GM19099 (cell line): ENCODE data around the gene UBE2J2.

ENCODE experiments used
- POLR2A ChIP-seq: IDR thresholded peaks from 3 replicates; pipeline ENCODE4 v1.6.1; 2011; ENCODE audit warnings: low read depth; ENCODE audit not compliant: insufficient read length; ENCODE audit errors: extremely low read depth

Gene UBE2J2

GRCh38 chr1:1246577-1247340 is 26.9 kb downstream of the UBE2J2 start, which contains the start of gene C1QTNF12:
Gene C1QTNF12, minus strand, starts transcription at chr1:1246722. Its CDS starts 32 bp downstream, at chr1:1246690.
- no peak for TF ChIP-seq POLR2A

DNA sequence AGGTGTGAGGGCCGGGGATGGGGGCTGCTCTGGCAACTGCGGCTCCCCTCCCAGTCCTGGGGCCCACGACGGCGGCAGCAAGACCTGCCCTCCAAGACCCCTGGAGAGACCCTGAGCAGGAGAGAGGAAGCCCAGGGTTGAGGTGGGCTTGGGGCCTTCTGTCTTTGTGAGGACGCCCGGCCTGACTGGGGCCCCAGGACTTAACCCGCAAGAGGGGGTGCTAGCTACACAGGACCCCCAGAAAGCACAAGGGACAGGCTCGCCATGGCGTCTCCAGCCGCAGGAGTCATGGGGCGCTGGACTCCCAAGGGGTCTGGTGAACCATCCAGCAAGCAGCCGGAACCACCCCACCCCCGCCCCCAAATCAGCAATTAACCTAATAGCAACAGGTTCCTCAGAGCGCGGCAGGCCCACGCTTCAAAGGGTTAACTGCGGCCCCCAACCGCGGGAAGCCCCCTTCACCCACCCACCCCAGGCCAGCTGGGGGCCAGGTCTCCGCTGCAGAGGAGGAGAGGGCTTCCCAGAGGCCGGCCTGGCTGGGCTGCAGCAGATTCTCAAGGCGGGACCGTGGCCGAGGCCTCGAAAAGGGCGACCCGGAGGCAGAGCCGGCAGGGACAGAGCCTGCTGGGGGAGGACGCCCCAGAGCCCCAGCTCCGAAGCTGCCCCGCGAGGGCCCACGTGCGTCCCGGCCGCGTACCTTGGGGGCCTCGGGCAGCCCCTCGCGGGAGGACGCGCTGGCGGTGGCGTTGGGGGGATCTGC is 27.7 kb downstream of the UBE2J2 start:
- TF ChIP-seq POLR2A, result no peak

GRCh38 chr1:1245178-1245816 is 28.4 kb downstream of the UBE2J2 start:
- TF ChIP-seq POLR2A, result no peak

GRCh38 chr1:1244192-1244811 is 29.4 kb downstream of the UBE2J2 start:
- TF ChIP-seq POLR2A, result no peak

DNA sequence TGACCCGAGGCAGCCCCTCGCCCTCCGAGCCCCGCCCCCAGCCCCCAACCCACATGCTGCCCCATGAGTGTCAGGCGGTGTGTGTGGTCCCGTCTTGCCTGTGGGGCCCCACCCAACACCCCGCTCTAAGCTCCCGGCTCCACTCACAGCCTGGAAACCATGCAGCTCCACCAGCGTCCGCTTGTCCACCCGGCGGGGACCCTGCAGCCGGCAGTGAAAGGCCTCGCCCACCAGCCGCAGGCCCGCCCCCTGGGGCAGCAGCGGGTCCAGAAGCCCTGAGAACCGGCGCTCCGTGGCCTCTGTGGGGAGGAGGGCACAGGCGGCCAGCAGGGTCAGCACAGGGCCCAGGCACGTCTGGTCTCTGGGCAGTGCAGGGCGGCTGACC is 29.9 kb downstream of the UBE2J2 start:
- no peak for TF ChIP-seq POLR2A

DNA sequence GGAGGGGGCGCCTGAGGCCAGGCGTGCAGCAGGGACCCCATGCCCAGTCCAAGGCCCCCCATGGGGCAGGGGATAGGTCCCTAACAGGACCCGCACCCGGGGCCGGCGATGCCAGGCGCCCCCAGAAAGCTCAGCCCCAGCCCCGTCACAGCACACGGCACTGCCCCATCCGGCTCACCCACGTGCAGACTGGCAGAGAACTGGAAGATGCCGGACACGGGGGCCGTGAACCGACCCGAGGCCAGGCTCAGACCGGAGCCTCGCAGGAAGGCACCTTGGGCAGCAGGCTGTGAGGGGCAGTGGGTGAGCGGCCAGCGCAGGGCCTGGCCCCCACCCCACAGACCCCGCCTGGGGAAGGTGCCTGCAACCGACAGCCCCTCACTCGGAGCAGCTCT is 30.4 kb downstream of the UBE2J2 start:
- TF ChIP-seq POLR2A, result no peak

DNA sequence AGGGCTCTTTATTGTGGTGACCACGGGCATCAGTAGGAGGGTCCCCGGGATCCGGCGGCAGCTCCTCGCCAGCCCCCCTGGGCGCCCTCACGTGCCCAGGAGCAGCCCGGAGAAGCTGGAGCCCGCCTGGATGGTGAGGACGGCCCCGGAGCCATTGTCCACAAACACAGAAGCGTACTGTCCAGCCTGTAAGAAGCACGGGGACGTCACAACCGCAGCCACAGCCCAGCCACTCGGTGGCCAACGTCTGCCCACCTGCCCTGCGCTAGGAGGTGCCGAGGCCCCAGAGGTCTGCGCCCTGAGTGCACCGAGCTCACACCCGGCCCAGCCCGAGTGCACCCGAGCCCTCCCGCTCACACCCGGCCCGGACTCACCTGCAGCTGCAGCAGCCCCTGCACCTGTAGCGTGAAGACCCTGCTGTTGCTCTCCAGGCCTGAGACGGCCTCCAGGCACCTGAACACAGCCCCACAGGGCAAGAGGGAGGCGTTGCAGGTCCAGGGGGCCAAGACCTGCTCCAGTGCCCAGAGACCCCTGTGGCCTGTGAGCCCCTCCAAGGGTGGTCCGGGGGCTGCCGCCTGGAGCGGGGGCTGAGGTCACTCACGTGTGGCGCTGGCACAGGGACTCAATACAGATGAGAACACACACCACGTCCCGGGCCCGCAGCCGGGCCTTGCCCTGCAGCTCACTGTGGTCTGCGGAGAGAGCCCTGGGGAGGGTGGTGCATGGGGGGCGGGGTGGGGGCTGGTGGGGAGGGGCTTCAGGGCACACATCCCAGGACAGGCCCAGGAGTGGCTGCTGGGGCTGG is 31.0 kb downstream of the UBE2J2 start:
- TF ChIP-seq POLR2A, result no peak

DNA sequence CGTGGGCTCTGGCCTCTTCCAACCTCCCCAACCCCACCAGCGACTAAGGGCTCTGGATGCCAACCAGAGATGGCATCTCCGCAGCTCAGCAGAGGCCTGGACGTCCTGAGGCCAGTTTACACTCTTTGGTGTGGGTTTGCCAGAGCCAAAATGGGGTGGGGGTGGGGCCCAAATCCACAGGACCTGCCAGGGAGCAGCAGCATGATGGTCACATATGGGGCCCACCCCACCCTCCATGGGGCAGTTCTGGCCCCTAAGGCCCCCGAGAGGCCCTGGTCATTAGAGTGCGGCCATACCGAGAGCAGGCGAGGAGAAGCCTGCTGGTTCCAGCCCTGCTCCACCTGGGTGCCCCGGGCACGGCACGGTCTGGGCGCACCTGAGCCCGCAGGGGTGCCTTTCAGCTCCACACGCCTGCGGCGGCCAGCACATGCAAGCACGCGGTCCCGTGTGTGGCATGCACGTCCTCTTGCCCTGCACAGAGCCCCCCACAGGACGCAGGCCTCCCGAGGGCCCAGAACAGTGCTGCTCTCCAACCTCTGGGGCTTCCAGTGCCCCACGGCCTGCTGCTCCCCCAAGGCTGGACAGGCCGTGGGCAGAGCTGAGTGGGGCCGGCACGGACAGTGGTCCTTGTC is 31.9 kb downstream of the UBE2J2 start:
- TF ChIP-seq POLR2A, result no peak

- no peak for TF ChIP-seq POLR2A
These were observed 32.6 kb downstream of the UBE2J2 start for GRCh38 chr1:1240822-1241587.

- no peak for TF ChIP-seq POLR2A
These were observed 33.3 kb downstream of the UBE2J2 start for GRCh38 chr1:1240348-1240732.

DNA sequence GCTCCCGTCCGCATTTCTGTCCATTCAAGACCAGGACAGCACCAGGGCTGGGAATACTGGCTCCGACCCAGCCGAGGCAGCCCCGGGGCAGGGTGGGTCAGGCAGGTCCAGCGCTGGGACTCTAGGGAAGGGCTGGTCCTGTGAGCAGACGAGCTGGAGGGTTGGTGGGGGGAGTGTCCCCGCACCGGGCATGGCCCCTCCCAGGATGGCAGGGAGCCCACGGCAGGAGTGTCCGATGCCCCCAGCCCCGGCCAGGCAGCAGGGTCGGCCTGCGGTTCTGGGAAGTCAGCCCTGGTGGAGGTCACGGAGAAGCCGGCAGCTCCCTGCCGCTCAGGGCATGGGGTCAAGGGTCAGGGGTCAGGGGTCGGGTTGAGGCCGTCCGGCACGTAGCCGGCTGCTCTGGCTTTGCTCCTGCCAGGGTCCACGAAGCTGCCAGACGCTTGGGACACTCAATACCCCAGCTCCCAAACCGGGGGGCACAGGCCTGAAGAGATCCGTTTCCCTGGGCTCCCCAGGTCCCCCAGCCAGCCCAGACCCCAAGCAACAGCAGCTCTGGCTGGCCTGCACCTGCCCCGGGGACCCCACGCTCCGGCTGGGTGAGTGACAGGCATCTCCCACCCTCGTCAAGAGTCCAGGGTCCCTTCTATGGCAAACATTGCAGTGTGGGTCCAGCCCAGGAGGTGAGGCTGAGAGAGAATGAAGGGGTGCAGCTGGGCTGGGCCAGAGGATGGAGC is 33.9 kb downstream of the UBE2J2 start:
- TF ChIP-seq POLR2A, result no peak

GRCh38 chr1:1239227-1239613 is 34.4 kb downstream of the UBE2J2 start:
- no peak for TF ChIP-seq POLR2A

- TF ChIP-seq POLR2A, result no peak
These were observed 34.9 kb downstream of the UBE2J2 start for GRCh38 chr1:1238702-1239178.
